ENCODE measurements around the gene DIDO1. TPM values are rescaled to one million over a fixed set of nuclear protein-coding genes. Genes with fewer than 3 reads are reported as not detected.
"Not testable (repeated sequence)": the region's sequence is repeated elsewhere in the genome, so short reads cannot be mapped to it uniquely, and the experiment has no call there.

DIDO1 gene
- total RNA-seq, 1 donor from 2014 or later: 32.3 TPM

GRCh38 chr20:62852841-62853240 lies 73.5 kb downstream of the DIDO1 start:
- intact Hi-C loops (cut with DNase I): no loop called here
- ATAC-seq (ENCODE audit: poor library complexity) (no peak), DNase-seq (no peak)

GRCh38 chr20:62852196-62852595 lies 74.1 kb downstream of the DIDO1 start:
- no peak for ATAC-seq (ENCODE audit: poor library complexity)
- intact Hi-C loops (cut with DNase I): no loop called here
- no peak for DNase-seq

GRCh38 chr20:62850333-62850974 lies 75.9 kb downstream of the DIDO1 start:
- intact Hi-C loops (cut with DNase I): no loop called here
- DNase-seq: no peak
- ATAC-seq (ENCODE audit: poor library complexity): no peak

GRCh38 chr20:62849431-62849830 lies 76.9 kb downstream of the DIDO1 start:
- DNase-seq (no peak), ATAC-seq (ENCODE audit: poor library complexity) (no peak)
- intact Hi-C loops (cut with DNase I): no loop called here

- not testable (repeated sequence) for ATAC-seq (ENCODE audit: poor library complexity)
Measured at GRCh38 chr20:62848917-62849316, 77.4 kb downstream of the DIDO1 start.

GRCh38 chr20:62846166-62846890 lies 80.0 kb downstream of the DIDO1 start:
- peak; percentile 50 for ATAC-seq (ENCODE audit: poor library complexity)
- intact Hi-C loops (cut with DNase I): no loop called here
- no peak for DNase-seq

More at GRCh38 chr20:62848917-62849316, 77.4 kb downstream of the DIDO1 start:
- intact Hi-C loops (cut with DNase I); DNase-seq: not testable (repeated sequence)

GRCh38 chr20:62845416-62846160 lies 80.7 kb downstream of the DIDO1 start:
- intact Hi-C loops (cut with DNase I): no loop called here
- ATAC-seq (ENCODE audit: poor library complexity): no peak
- DNase-seq: no peak

GRCh38 chr20:62844182-62844581 lies 82.1 kb downstream of the DIDO1 start:
- DNase-seq: no peak
- intact Hi-C loops (cut with DNase I): no loop called here
- ATAC-seq (ENCODE audit: poor library complexity): no peak

GRCh38 chr20:62843656-62844055 lies 82.6 kb downstream of the DIDO1 start:
- DNase-seq (no peak), ATAC-seq (ENCODE audit: poor library complexity) (no peak)

GRCh38 chr20:62841705-62842212 lies 84.5 kb downstream of the DIDO1 start:
- DNase-seq: no peak
- ATAC-seq (ENCODE audit: poor library complexity): no peak
- intact Hi-C loops (cut with DNase I): no loop called here

More at GRCh38 chr20:62843656-62844055, 82.6 kb downstream of the DIDO1 start:
- intact Hi-C loops (cut with DNase I): no loop called here

GRCh38 chr20:62840244-62841197 lies 85.8 kb downstream of the DIDO1 start:
- no peak for ATAC-seq (ENCODE audit: poor library complexity)
- intact Hi-C loops (cut with DNase I): no loop called here
- no peak for DNase-seq

GRCh38 chr20:62839816-62840215 lies 86.5 kb downstream of the DIDO1 start:
- no peak for ATAC-seq (ENCODE audit: poor library complexity)
- no peak for DNase-seq
- intact Hi-C loops (cut with DNase I): no loop called here

- ATAC-seq (ENCODE audit: poor library complexity) (no peak), DNase-seq (peak; percentile 6)
- intact Hi-C loops (cut with DNase I): no loop called here
Measured at GRCh38 chr20:62839261-62839660, 87.0 kb downstream of the DIDO1 start.

GRCh38 chr20:62838128-62838891 lies 88.0 kb downstream of the DIDO1 start:
- ATAC-seq (ENCODE audit: poor library complexity) (peak; percentile 61), DNase-seq (peak; percentile 51)
- intact Hi-C loops (cut with DNase I): no loop called here

GRCh38 chr20:62837790-62838127 lies 88.5 kb downstream of the DIDO1 start:
- no peak for ATAC-seq (ENCODE audit: poor library complexity)
- peak; percentile 15 for DNase-seq
- intact Hi-C loops (cut with DNase I): no loop called here

GRCh38 chr20:62836967-62837490 lies 89.3 kb downstream of the DIDO1 start:
- ATAC-seq (ENCODE audit: poor library complexity) (no peak), DNase-seq (peak; percentile 33)
- intact Hi-C loops (cut with DNase I): no loop called here

All from Right ventricle myocardium superior (tissue), 1 donor.